Esophagus muscularis mucosa (tissue), 4 donors: ENCODE data around the gene WSCD2. TPM values are rescaled to one million over a fixed set of nuclear protein-coding genes. Genes with fewer than 3 reads are reported as not detected.

Experiments
- DNase-seq: peaks from one replicate; pipeline ENCODE4 v3.0.0-alpha.2; 2017; ENCODE audit errors: extremely low spot score
- H3K27ac ChIP-seq, 4 donors: fragments of 200-600 bp; sonication (generic); replicated peaks in 1 of 4; 1 replicate in 3 of 4; 2 replicates in 1 of 4; pipeline ENCODE4 v1.5.1; 2016 to 2019; ENCODE audit warnings: mild to moderate bottlenecking in 1 of 4
- H3K27me3 ChIP-seq, 4 donors: fragments of 200-600 bp; sonication (generic); one replicate each; pipeline versions ENCODE4 v1.5.1 to v1.6.0; 2016 to 2019
- H3K36me3 ChIP-seq, 4 donors: fragments of 200-600 bp; sonication (generic); one replicate each; pipeline ENCODE4 v1.5.1; 2016 to 2019
- H3K4me1 ChIP-seq, 4 donors: fragments of 200-600 bp; sonication (generic); one replicate each; pipeline ENCODE4 v1.5.1; 2016 to 2019
- H3K4me3 ChIP-seq, 4 donors: fragments of 200-600 bp; sonication (generic); 1 replicate in 2 of 4; 2 replicates in 2 of 4; pipeline ENCODE4 v1.5.1; 2016 to 2019; ENCODE audit warnings: mild to moderate bottlenecking in 4 of 4, moderate library complexity in 1 of 4
- H3K9me3 ChIP-seq, 4 donors: fragments of 200-600 bp; sonication (generic); 1 replicate in 3 of 4; 2 replicates in 1 of 4; pipeline ENCODE4 v1.5.1; 2016 to 2019
- EP300 ChIP-seq: sonication (generic); formaldehyde crosslinking; IDR thresholded peaks from one replicate; pipeline ENCODE4 v1.6.1; 2017; ENCODE audit warnings: antibody characterized with exemption
- POLR2A ChIP-seq: fragments of 450-650 bp; IDR thresholded peaks from one replicate; pipeline ENCODE4 v1.6.1; 2017; ENCODE audit warnings: antibody characterized with exemption, moderate library complexity, mild to moderate bottlenecking, low read depth
- POLR2AphosphoS5 ChIP-seq, 2 donors: sonication (generic); formaldehyde crosslinking; IDR thresholded peaks; one replicate each; pipeline ENCODE4 v1.6.1; 2017; ENCODE audit warnings: antibody characterized with exemption in 2 of 2
- WGBS: methylation state at CpG from one replicate; pipeline ENCODE4 v1.1.5; 2018; 5-methylcytosine and 5-hydroxymethylcytosine counted together
- intact Hi-C: fragments of 100-400 bp; cut with DNase I; formaldehyde crosslinking; loops from one replicate; pipeline ENCODE4 v1.15.1; 2023
- total RNA-seq, 4 donors: library from RNA; depleted of rRNA; stranded (reverse); fragments of >200 nt; gene quantifications; one replicate each; pipeline versions ENCODE4 v1.1.0 to v1.2.1, GENCODE V29; 2016
- TF ChIP-seq, protein P1 (sequence below), 3 experiments: fragments of 200-600 bp in 2 of 3; fragments of 450-650 bp in 1 of 3; sonication (generic) in 2 of 3; IDR thresholded peaks; one replicate each; pipeline ENCODE4 v1.5.1; 2017 to 2019; ENCODE audit warnings: antibody characterized with exemption in 3 of 3, mild to moderate bottlenecking in 2 of 3, moderate library complexity in 1 of 3

The WSCD2 gene
- total RNA-seq, 4 donors from 2014 or later, result 24.7 to 47.9 (median 30.4) TPM

DNA sequence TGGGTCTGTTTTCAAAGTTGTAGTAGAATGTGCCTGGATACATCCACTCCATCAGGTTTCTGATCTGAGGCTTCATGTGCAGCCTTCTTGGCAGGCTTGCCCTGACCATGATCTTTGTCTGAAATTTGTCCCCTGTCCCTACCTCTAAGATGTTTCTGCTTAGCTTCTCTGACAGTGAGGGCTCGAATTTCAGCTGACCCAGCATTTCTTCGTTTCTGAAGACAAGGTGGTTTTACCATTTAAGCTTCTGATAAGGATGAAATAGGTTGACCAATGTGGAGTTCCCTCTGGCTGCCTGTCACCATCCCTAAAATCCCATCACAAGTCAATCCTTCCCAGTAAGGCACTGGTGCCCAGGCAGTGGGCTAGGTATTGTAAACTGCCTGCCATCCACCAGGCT is 153.1 kb downstream of the WSCD2 start:
- 34% methylated on average over 2 of the region's 2 CpGs for WGBS
- TF ChIP-seq EP300, result no peak
- no peak for TF ChIP-seq POLR2AphosphoS5 (IDR thresholded peaks at IDR 0.05)
- TF ChIP-seq POLR2A, result no peak
- TF ChIP-seq, protein P1, sequence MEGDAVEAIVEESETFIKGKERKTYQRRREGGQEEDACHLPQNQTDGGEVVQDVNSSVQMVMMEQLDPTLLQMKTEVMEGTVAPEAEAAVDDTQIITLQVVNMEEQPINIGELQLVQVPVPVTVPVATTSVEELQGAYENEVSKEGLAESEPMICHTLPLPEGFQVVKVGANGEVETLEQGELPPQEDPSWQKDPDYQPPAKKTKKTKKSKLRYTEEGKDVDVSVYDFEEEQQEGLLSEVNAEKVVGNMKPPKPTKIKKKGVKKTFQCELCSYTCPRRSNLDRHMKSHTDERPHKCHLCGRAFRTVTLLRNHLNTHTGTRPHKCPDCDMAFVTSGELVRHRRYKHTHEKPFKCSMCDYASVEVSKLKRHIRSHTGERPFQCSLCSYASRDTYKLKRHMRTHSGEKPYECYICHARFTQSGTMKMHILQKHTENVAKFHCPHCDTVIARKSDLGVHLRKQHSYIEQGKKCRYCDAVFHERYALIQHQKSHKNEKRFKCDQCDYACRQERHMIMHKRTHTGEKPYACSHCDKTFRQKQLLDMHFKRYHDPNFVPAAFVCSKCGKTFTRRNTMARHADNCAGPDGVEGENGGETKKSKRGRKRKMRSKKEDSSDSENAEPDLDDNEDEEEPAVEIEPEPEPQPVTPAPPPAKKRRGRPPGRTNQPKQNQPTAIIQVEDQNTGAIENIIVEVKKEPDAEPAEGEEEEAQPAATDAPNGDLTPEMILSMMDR (IDR thresholded peaks at IDR 0.05), result no peak
- intact Hi-C loops, result no loop called here

DNA sequence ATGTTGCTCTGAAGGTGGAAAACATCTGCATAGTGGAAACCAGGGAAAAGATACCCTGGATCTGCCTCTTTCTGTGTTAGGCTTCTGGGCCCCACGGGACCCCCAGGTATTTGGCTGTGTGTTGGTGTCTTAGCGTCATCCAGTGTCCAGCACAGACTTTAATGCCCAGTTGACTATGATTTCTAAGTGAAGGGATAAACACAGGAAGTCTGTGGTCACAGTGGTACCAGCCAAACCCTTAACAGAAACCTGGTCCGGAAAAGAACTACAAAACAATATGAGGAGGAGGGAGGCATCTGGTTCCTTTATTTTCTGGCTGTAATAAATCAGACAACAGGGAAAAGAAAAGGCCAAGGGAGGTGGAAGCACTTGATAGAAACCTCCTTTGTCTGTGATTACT is 153.6 kb downstream of the WSCD2 start:
- Histone ChIP-seq H3K9me3 (no peaks in the 10 kb centered on the region), H3K27ac (no peak overlapping the region), H3K4me3 (no peak overlapping the region), H3K27me3 (peaks cover 0 to 7% (median 0%) of the 10 kb centered on the region in 4 donors), H3K4me1 (peaks cover 0 to 5% (median 0%) of the 10 kb centered on the region in 4 donors), H3K36me3 (no peaks in the 10 kb centered on the region)
- intact Hi-C loops, result no loop called here
- no peak for DNase-seq
- 62% methylated on average over 3 of the region's 3 CpGs for WGBS
- TF ChIP-seq POLR2AphosphoS5 (IDR thresholded peaks at IDR 0.05) (no peak), EP300 (no peak), POLR2A (no peak)
- TF ChIP-seq, protein P1 (IDR thresholded peaks at IDR 0.05), result no peak

More for the DNA sequence above, 153.1 kb downstream of the WSCD2 start:
- Histone ChIP-seq H3K27ac (no peak overlapping the region), H3K36me3 (no peaks in the 10 kb centered on the region), H3K4me1 (peaks cover 0 to 5% (median 0%) of the 10 kb centered on the region in 4 donors), H3K27me3 (peaks cover 0 to 7% (median 0%) of the 10 kb centered on the region in 4 donors), H3K4me3 (no peak overlapping the region), H3K9me3 (no peaks in the 10 kb centered on the region)
- DNase-seq, result no peak

DNA sequence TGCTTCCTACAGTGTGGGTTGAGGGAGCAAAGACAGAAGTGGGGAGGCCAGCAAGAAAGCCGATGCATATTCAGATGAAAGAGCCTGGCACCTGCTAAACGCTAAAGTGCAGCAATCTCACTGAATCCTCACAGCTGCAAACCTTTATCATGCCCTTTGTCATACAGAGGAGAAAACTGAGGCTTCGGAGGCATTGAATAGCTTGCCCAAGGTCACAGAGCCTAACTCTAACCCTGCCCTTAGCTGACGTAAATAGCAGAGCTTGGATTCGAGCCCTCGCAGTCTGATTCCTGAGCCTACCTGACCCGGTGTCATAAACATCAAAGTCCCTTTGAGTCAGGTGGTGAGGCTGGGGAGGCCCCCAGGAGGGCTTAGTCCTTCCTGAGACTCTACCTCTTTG is 155.1 kb downstream of the WSCD2 start:
- no peak overlapping the region for H3K27ac ChIP-seq
- TF ChIP-seq POLR2AphosphoS5 (IDR thresholded peaks at IDR 0.05) (no peak), POLR2A (no peak), EP300 (no peak)
- TF ChIP-seq, protein P1 (IDR thresholded peaks at IDR 0.05), result no peak
- H3K36me3 ChIP-seq, result no peaks in the 10 kb centered on the region
- H3K9me3 ChIP-seq, result no peaks in the 10 kb centered on the region
- H3K4me1 ChIP-seq, result peaks cover 3 to 13% (median 4%) of the 10 kb centered on the region in 4 donors
- no peak overlapping the region for H3K4me3 ChIP-seq
- intact Hi-C loops, result no loop called here
- DNase-seq, result no peak
- WGBS, result 68% methylated on average over 6 of the region's 7 CpGs
- H3K27me3 ChIP-seq, result peaks cover 0 to 7% (median 0%) of the 10 kb centered on the region in 4 donors

DNA sequence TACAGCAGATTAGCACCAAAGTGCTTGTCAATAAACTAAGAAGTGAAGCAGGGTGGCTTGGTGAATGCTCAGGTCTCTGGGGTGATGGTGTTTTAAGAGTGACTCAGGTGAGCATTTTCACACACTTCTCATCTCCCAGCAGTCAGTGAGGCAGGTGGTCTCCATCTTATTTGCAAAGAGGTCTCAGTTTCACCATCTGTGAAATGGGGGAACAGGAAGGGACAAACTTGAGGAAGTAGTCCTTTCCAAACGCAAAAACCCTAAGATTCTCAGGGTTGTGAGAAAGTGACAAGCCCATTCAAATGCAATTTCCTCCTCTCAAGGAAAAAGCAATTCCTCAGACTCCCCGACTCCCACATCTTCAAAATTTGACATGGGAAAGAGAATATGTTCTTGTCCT is 155.9 kb downstream of the WSCD2 start:
- intact Hi-C loops, result no loop called here
- 35% methylated on average over 2 of the region's 2 CpGs for WGBS

More for the DNA sequence above, 155.9 kb downstream of the WSCD2 start:
- no peak for DNase-seq
- Histone ChIP-seq H3K9me3 (no peaks in the 10 kb centered on the region), H3K27ac (no peak overlapping the region), H3K4me1 (peaks cover 3 to 19% (median 11%) of the 10 kb centered on the region in 4 donors), H3K27me3 (peaks cover 0 to 7% (median 0%) of the 10 kb centered on the region in 4 donors), H3K4me3 (no peak overlapping the region), H3K36me3 (no peaks in the 10 kb centered on the region)
- TF ChIP-seq, protein P1 (IDR thresholded peaks at IDR 0.05), result no peak
- TF ChIP-seq POLR2AphosphoS5 (IDR thresholded peaks at IDR 0.05), result no peak
- no peak for TF ChIP-seq EP300
- no peak for TF ChIP-seq POLR2A
